Activated naive CD4-positive, alpha-beta T cell treated with anti-CD3 and anti-CD28 coated beads, Interleukin-2, amount 50 U/mL, for 24 hours (primary cell): ENCODE data around the gene DCUN1D2.

Experiments used
- H3K27ac Mint-ChIP-seq: one replicate; pipeline ENCODE4 v1.8.0; 2021; ENCODE audit warnings: mild to moderate bottlenecking, mixed read lengths
- H3K27me3 Mint-ChIP-seq: one replicate; pipeline ENCODE4 v1.8.0; 2021; ENCODE audit warnings: mixed read lengths
- H3K36me3 Mint-ChIP-seq: one replicate; pipeline ENCODE4 v1.8.0; 2021; ENCODE audit warnings: mixed read lengths
- H3K4me1 Mint-ChIP-seq: one replicate; pipeline ENCODE4 v1.8.0; 2021; ENCODE audit warnings: mixed read lengths
- H3K4me3 Mint-ChIP-seq: one replicate; pipeline ENCODE4 v1.8.0; 2021; ENCODE audit warnings: mild to moderate bottlenecking, mixed read lengths
- H3K9me3 Mint-ChIP-seq: one replicate; pipeline ENCODE4 v1.8.0; 2021; ENCODE audit warnings: mixed read lengths

DCUN1D2 gene

DNA sequence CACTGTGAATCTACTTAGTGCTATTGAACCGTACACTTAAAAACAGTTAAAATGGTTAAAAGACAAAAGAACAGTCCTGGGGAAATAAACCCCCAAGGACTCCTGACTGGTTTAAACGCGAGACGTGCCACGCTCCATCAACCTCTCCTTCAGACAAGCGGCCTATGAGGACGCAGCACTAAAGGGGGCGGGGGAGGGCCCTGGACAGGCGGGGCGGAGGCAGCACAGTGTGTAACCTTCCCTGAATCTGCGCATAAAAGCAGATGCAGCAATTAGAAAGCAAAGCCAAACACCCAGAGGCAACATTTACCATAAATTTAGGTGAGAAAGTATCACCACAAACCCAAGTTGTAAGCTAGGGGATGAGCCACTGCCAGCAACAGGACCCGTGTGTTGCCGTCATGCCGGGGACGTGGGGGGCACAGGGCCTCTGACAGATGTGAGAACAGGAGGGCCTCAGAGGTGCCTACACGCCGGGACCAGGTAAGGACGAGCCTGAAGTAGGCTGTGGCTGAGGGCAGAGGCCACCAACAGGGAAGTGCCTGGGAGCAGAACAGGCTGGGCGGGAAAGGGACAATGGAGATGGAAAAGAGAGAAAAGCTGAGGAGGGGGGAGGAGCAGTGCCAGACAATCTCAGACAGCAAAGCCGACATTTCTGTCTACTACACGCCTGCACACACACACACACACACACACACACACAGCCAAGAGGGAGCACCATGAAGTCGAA, 21.9 kb downstream of the DCUN1D2 start:
- Mint-ChIP-seq H3K27ac (no peak overlapping the region), H3K4me3 (no peak overlapping the region), H3K9me3 (no peaks in the 10 kb centered on the region), H3K36me3 (peaks cover 10% of the 10 kb centered on the region), H3K27me3 (no peaks in the 10 kb centered on the region), H3K4me1 (peaks cover 7% of the 10 kb centered on the region)

DNA sequence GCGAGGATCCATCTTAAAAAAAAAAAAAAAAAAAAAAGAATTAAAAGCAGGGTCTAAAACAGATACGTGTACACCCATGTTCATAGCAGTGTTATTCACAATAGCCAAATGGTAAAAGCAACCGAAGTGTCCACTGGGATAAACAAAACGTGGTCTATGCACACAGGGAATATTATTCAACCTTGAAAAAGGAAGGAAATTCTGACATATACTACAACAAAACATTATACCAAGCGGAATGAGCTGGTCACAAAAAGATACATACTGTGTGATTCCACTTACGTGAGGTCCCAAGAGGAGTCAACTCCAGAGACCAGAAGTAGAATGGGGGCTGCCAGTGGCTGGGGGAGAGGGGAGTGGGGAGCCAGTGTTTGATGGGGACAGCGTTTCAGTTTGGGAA, 22.5 kb downstream of the DCUN1D2 start:
- Mint-ChIP-seq H3K4me1 (peaks cover 7% of the 10 kb centered on the region), H3K9me3 (no peaks in the 10 kb centered on the region), H3K27me3 (no peaks in the 10 kb centered on the region), H3K27ac (no peak overlapping the region), H3K4me3 (no peak overlapping the region), H3K36me3 (peaks cover 10% of the 10 kb centered on the region)

DNA sequence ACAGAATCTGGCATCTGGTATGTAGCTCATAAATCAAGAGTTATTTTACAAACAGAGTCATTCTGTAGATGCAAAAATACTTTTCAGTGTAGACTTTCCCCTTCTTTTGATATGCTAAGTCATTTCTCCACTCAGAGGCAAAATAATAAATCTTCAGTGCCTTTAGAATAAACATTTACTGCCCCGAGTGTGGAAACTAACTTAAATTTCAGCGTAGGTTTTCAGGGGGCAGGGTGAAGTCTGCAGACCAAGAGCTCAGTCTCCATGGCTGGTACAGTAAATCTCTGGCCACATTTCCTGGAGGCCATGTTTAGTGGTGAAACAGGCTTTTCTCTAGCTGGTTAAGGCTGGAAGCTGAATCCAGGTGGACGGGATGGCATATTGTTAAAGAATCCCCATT, 24.1 kb downstream of the DCUN1D2 start:
- Mint-ChIP-seq H3K9me3 (no peaks in the 10 kb centered on the region), H3K4me3 (no peak overlapping the region), H3K27ac (no peak overlapping the region), H3K27me3 (no peaks in the 10 kb centered on the region), H3K36me3 (peaks cover 5% of the 10 kb centered on the region), H3K4me1 (peaks cover 3% of the 10 kb centered on the region)

DNA sequence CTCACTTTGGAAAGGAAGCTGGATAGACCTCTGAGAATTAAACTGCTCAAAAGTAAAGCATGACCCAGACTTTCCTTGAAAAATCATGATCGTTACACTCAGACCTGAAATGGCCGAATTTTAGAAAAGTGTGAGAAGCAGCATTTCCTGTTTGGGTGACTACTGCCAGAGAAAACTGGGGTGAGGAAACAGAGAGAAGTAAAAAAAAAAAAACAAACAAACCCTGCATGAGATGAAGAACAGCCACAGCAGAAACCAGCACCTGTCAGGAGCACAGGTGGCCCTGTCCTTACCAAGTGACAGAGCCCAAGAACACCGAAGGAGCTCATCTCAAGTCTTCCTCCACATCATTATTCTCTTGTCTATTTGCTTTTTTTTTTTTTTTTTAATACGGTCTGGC, 25.2 kb downstream of the DCUN1D2 start:
- H3K4me3 Mint-ChIP-seq: no peak overlapping the region
- H3K4me1 Mint-ChIP-seq: no peaks in the 10 kb centered on the region
- peaks cover 2% of the 10 kb centered on the region for H3K36me3 Mint-ChIP-seq
- no peaks in the 10 kb centered on the region for H3K9me3 Mint-ChIP-seq
- H3K27ac Mint-ChIP-seq: no peak overlapping the region
- no peaks in the 10 kb centered on the region for H3K27me3 Mint-ChIP-seq

DNA sequence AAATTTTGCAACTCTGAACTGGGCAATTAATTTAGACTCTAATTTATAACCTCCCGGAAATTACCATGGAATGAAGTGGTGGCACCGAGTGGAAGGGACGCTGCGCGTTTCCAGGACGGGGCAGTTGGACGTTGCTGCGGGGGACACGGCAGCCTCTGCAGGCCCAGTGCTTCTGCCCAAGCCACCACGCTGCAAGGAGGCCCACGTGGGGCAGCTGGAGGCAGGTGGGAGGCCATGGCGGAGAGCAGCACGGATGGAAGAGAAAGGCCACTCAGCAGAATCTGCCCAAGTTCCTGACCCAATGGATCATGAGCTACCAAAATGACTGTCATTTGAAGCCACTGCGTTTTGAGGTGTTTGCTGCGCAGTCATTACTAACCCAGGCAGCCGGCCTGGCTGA, 26.0 kb downstream of the DCUN1D2 start:
- Mint-ChIP-seq H3K9me3 (no peaks in the 10 kb centered on the region), H3K4me1 (no peaks in the 10 kb centered on the region), H3K36me3 (peaks cover 2% of the 10 kb centered on the region), H3K27me3 (no peaks in the 10 kb centered on the region), H3K27ac (no peak overlapping the region), H3K4me3 (no peak overlapping the region)

DNA sequence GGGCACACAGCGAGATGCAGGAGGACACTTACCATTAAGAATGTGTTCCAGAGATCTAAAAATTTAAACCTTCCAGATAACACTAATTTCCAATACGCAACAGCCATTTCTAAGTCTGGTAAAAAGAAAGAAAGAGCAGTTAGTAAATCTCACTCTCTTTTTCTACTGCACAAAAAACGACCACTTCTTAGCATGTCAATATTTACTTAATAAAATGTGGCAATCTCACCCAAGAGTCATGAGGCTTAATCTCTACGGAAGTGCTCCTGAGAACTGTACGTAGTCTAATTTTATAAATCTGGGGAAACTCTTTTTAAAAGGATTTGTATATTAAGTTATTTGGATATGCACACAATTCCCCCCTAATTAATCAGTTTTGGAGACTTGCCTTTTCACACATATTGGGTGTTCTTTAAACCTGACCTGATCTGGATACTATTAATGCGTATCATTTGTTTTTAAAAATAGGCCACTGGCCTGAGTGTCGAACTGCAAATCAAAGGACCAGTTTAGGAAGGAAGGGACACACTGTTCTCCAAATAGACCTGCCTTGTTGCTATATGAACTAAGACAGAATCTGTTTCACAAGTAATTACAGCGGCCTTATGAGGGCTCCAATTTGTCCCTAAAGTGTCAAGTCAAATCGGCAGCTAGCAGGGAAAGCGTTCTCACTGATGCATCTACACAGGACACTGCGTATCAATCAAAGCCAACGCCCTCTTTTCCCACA, 29.3 kb downstream of the DCUN1D2 start:
- Mint-ChIP-seq H3K9me3 (no peaks in the 10 kb centered on the region), H3K27ac (no peak overlapping the region), H3K4me3 (no peak overlapping the region), H3K36me3 (no peaks in the 10 kb centered on the region), H3K27me3 (no peaks in the 10 kb centered on the region), H3K4me1 (no peaks in the 10 kb centered on the region)

DNA sequence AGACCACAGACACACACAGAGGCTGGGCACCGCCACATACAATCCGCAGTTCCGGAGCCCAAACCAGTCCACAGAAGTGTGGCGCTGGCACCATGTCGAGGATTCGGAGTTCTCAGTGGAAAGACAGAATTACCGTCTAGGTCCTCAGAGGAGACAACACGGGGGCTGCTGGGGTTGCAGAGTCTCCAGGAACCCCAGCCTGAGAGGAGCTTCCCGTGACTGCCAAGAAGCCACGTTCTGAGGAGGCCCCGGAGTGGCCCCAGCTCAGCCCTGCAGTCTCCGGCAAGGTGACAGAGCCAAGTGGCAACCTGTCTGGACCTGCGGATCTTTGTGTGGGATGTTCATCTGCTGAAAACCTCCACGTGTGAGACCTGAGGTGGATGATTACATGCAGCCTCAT, 29.9 kb downstream of the DCUN1D2 start:
- no peaks in the 10 kb centered on the region for H3K9me3 Mint-ChIP-seq
- no peaks in the 10 kb centered on the region for H3K27me3 Mint-ChIP-seq
- H3K4me3 Mint-ChIP-seq: no peak overlapping the region
- H3K27ac Mint-ChIP-seq: no peak overlapping the region
- no peaks in the 10 kb centered on the region for H3K4me1 Mint-ChIP-seq
- no peaks in the 10 kb centered on the region for H3K36me3 Mint-ChIP-seq

DNA sequence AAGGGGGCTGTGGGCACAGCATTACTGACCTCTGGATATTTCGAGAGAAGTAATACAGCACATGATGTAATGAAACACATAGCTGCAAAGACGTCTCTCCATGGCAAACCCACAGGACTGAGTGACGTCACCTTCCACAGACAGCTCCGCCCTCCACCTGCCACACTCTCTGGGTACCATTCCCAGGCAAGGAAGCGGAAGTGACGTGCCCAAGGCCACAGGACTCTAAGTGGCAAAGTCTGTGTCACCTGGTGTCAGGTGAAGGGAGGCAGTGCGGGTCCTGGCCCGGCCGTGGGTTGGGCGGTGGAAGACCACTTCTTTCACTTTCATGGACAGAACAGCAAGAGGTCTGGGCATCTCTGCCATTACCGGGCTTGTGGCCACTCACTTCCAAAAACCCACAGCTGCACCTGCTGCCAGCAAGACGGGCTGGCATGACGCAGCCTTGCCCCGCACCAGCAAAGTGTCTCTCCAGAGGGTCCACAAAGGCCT, 30.4 kb downstream of the DCUN1D2 start:
- Mint-ChIP-seq H3K27ac (no peak overlapping the region), H3K4me1 (no peaks in the 10 kb centered on the region), H3K27me3 (no peaks in the 10 kb centered on the region), H3K9me3 (no peaks in the 10 kb centered on the region), H3K4me3 (no peak overlapping the region), H3K36me3 (no peaks in the 10 kb centered on the region)

DNA sequence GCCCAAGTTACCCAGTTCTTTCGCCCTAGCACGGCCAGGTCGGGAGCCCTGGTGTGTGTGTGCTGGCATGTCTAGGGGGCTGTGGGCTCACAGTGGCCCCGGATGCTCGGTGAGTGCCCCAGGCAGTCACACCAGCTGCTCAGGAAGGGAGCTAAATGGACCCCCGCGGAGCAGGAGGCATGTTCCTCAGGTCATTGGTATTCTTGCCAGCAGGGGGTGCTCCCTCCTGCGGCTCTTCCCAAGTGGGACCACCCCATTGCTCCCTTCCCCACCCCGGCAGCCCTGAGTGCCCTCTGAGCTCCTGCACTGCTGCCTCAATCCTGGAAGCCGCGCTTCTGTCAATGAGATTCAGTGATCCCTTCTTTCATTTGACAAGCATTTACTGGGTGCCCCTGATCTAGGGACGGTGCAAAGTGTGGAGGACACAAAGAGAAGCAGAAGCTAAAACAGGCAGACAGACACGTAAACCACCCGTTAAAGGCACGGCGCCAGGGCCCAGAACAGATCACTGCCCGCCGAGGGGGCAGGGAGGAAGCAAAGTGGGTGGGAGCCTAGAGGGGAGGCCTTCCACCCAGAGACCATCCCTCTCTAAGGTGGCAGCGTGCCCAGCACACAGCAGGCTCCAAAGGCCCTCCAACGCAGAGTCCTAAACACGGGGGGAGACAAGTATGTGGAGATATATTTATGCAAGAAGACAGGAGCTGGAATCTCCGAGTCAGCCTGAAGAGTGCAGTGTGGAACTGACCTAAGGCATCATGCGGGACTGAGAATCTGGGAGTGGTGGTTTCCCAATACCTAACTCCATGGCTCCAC, 32.1 kb downstream of the DCUN1D2 start:
- Mint-ChIP-seq H3K36me3 (peaks cover 4% of the 10 kb centered on the region), H3K4me3 (no peak overlapping the region), H3K4me1 (no peaks in the 10 kb centered on the region), H3K27ac (no peak overlapping the region), H3K9me3 (no peaks in the 10 kb centered on the region), H3K27me3 (no peaks in the 10 kb centered on the region)

DNA sequence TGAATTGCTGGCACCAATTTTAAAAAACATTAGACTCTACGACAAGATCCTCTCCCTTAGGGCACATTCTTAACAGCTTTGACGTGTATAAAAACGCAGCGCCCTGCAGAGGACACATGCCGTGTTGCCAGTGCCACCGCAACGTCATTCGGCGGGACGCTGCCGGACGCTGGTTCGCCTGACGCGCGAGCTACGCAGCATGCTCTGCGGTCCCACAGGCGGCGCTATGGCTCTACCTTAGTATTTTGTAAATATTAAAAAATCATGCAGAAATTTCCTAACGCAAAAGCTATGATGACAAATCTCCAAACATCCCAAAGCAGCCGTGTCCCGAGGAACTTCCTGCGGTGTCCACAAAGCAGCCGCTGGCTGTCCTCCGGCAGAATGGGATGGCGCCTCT, 33.0 kb downstream of the DCUN1D2 start:
- Mint-ChIP-seq H3K36me3 (peaks cover 4% of the 10 kb centered on the region), H3K4me1 (no peaks in the 10 kb centered on the region), H3K27ac (no peak overlapping the region), H3K27me3 (no peaks in the 10 kb centered on the region), H3K9me3 (no peaks in the 10 kb centered on the region), H3K4me3 (no peak overlapping the region)

DNA sequence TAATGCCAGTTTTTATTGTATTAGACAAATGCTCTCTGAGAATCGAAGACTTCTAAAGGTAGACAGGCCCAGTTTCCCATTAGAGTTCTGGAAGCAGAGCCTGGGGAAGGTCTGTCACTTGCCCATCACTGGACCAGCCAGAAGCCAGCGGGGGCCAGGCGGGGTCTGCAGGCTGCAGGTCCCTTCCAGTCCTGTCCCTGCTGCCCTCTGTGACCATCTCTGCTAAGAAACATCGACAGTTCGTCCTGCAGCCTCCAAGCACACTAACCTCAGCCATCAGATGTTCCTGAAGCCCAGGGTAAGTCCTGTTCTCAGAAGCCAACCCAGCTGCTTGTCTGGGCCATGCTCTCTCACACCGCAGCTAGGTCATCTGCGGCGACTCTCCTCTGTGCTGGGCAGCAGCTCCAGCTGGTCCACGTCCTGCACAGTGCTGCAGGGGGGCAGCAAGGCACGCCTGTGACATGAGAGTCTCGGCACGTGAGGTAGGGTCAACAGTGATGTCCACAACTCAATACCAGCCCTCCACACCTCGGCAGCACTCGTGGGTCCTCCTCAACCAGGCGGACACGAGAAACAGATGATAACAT, 34.3 kb downstream of the DCUN1D2 start:
- no peaks in the 10 kb centered on the region for H3K4me1 Mint-ChIP-seq
- H3K4me3 Mint-ChIP-seq: no peak overlapping the region
- no peaks in the 10 kb centered on the region for H3K9me3 Mint-ChIP-seq
- H3K36me3 Mint-ChIP-seq: peaks cover 4% of the 10 kb centered on the region
- no peak overlapping the region for H3K27ac Mint-ChIP-seq
- no peaks in the 10 kb centered on the region for H3K27me3 Mint-ChIP-seq

DNA sequence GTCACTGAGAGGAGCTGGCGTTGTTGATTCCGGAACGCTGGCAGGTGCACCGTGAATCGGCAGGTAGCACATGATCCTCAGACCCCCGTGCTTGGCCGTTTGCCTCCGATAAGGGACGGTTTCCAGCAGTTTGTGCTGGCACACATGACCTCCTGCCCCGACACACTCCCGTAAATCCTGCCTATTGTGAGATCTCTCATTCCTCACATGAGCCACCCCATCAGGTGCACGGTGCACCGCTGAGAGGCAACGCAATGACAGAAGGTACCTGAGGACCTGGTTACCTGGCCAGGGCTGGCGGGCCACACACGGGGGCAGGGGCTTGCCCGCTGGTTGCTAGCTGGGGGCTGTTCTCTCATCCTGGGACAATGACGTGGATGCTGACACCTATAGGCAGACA, 35.1 kb downstream of the DCUN1D2 start:
- no peak overlapping the region for H3K4me3 Mint-ChIP-seq

DNA sequence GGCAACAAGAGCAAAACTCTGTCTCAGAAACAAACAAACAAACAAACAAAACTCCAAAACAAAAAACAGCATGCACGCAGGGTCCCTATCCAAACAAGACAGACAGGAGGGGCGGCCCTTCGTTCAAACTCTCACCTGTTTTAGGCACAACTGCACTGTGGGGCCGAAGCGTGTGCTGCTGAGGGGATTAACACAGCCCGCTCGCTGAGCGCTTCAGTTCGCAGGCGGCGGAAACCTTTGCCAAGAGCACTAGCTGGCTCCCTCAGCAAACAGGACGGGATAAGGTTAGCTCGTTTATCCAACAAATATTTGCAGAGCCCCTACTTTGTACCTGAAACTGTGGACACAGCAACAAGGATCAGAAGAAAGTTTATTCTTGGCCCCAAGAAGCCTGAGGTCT, 35.6 kb downstream of the DCUN1D2 start:
- Mint-ChIP-seq H3K36me3 (peaks cover 4% of the 10 kb centered on the region), H3K27me3 (no peaks in the 10 kb centered on the region), H3K4me1 (no peaks in the 10 kb centered on the region), H3K27ac (no peak overlapping the region), H3K4me3 (no peak overlapping the region), H3K9me3 (no peaks in the 10 kb centered on the region)

More for the DNA sequence above, 35.1 kb downstream of the DCUN1D2 start:
- Mint-ChIP-seq H3K9me3 (no peaks in the 10 kb centered on the region), H3K36me3 (peaks cover 4% of the 10 kb centered on the region), H3K4me1 (no peaks in the 10 kb centered on the region), H3K27me3 (no peaks in the 10 kb centered on the region), H3K27ac (no peak overlapping the region)

DNA sequence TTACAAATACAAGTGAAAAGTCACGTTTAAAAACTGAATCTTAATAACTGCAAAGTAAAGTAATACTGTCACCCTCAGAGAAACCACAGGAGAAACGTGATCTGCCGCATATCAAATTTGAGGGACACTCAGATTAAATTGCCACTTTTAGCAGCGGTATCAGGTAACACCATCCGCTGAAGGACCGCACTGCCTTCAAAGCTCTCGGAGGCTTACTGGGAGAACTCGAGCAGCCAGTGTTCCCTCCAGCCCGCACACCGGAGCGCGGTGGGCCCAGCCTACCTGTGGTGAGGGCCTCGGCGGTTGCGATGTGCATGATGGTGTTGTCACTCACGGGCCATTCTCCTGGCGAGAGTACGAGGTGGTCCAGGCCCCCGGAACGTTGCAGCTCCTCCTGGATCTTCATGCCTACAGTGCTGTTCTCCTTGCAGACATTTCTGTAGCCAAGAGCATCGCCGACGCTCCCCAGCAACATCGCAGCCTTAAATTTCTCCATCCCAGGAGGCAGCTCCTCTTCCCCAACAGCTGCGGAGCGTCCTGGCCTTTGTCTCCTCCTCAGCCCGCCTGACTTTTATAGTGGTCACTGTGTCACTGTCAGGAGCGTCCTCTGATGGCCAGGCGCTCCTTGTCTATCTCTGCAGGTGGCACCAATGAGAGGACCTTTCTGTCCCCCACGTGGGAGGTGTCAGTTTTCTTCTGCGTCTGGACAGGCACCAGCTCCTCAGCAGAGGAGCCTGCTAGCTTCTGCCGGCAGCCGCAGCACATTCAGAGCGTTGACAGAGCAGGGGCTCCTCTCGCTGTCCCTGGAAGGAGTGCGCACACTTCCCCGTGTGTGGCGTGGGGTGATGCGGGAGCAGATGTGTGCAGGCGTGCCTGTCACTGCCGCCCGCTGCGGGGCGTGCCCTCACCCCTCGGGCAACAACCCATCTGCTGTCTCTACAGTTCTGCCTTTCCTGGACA, 37.3 kb downstream of the DCUN1D2 start, which contains the start of gene ADPRHL1:
Gene ADPRHL1 (minus strand): TSS at position 547 of the 960 bp plus-strand sequence. CDS start 51 bp downstream, at position 496.
- H3K4me1 Mint-ChIP-seq: no peaks in the 10 kb centered on the region
- H3K4me3 Mint-ChIP-seq: no peak within 1 kb of the TSS

More for the DNA sequence above, 37.3 kb downstream of the DCUN1D2 start, which contains the start of gene ADPRHL1:
- no peaks in the 10 kb centered on the region for H3K27me3 Mint-ChIP-seq
- no peaks in the 10 kb centered on the region for H3K9me3 Mint-ChIP-seq
- H3K27ac Mint-ChIP-seq: no peak within 1 kb of the TSS
- peaks cover 4% of the 10 kb centered on the region for H3K36me3 Mint-ChIP-seq
